Vagina (tissue), 2 donors: ENCODE measurements around the gene TMEM40. TPM values are rescaled to one million over a fixed set of nuclear protein-coding genes. Genes with fewer than 3 reads are reported as not detected.

Experiments
- DNase-seq, 2 donors: peaks; one replicate each; pipeline ENCODE4 v3.0.0-alpha.2; 2017; ENCODE audit errors: extremely low spot score in 2 of 2
- H3K27ac ChIP-seq: fragments of 200-600 bp; sonication (generic); one replicate; pipeline ENCODE4 v1.5.1; 2019
- H3K27me3 ChIP-seq: fragments of 200-600 bp; sonication (generic); one replicate; pipeline ENCODE4 v1.5.1; 2019
- H3K36me3 ChIP-seq, 2 donors: fragments of 200-600 bp; sonication (generic); one replicate each; pipeline ENCODE4 v1.5.1; 2017 to 2019
- H3K4me1 ChIP-seq: fragments of 200-600 bp; sonication (generic); one replicate; pipeline ENCODE4 v1.5.1; 2019
- H3K4me3 ChIP-seq, 2 donors: fragments of 200-600 bp; sonication (generic); 1 replicate in 1 of 2; 2 replicates in 1 of 2; pipeline ENCODE4 v1.5.1; 2016 to 2019
- H3K9me3 ChIP-seq: fragments of 200-600 bp; sonication (generic); one replicate; pipeline ENCODE4 v1.5.1; 2019
- POLR2A ChIP-seq, 2 donors: fragments of 450-650 bp; IDR thresholded peaks; one replicate each; pipeline ENCODE4 v1.6.1; 2017; ENCODE audit warnings: antibody characterized with exemption in 2 of 2, mild to moderate bottlenecking in 2 of 2, moderate library complexity in 2 of 2
- POLR2AphosphoS5 ChIP-seq, 2 donors: sonication (generic); formaldehyde crosslinking; IDR thresholded peaks; one replicate each; pipeline ENCODE4 v1.9.0; 2017; ENCODE audit warnings: antibody characterized with exemption in 2 of 2, mild to moderate bottlenecking in 2 of 2, low read depth in 1 of 2; ENCODE audit not compliant: insufficient read depth in 1 of 2
- intact Hi-C: fragments of 100-400 bp; cut with DNase I; formaldehyde crosslinking; loops from one replicate; pipeline ENCODE4 v1.15.1; 2023
- total RNA-seq: library from RNA; depleted of rRNA; stranded (reverse); fragments of >200 nt; gene quantifications from one replicate; pipeline ENCODE4 v1.2.3, GENCODE V29; 2016
- TF ChIP-seq, protein P1 (sequence below), 3 experiments: fragments of 450-650 bp in 2 of 3; fragments of 200-600 bp in 1 of 3; sonication (generic) in 1 of 3; IDR thresholded peaks; one replicate each; pipeline ENCODE4 v1.5.1; 2017 to 2019; ENCODE audit warnings: antibody characterized with exemption in 3 of 3, mild to moderate bottlenecking in 2 of 3, moderate library complexity in 2 of 3

TMEM40 gene
- 31.7 TPM for total RNA-seq

GRCh38 chr3:12759097-12759679, at the start of gene TMEM40:
Gene TMEM40 (minus strand): TSS chr3:12759259. CDS start chr3:12749832, 9,427 bp downstream.
- TF ChIP-seq, protein P1, sequence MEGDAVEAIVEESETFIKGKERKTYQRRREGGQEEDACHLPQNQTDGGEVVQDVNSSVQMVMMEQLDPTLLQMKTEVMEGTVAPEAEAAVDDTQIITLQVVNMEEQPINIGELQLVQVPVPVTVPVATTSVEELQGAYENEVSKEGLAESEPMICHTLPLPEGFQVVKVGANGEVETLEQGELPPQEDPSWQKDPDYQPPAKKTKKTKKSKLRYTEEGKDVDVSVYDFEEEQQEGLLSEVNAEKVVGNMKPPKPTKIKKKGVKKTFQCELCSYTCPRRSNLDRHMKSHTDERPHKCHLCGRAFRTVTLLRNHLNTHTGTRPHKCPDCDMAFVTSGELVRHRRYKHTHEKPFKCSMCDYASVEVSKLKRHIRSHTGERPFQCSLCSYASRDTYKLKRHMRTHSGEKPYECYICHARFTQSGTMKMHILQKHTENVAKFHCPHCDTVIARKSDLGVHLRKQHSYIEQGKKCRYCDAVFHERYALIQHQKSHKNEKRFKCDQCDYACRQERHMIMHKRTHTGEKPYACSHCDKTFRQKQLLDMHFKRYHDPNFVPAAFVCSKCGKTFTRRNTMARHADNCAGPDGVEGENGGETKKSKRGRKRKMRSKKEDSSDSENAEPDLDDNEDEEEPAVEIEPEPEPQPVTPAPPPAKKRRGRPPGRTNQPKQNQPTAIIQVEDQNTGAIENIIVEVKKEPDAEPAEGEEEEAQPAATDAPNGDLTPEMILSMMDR (IDR thresholded peaks at IDR 0.05), result no peak
- TF ChIP-seq POLR2AphosphoS5 (IDR thresholded peaks at IDR 0.05; ENCODE audit: insufficient read depth in 1 of 2, low read depth in 1 of 2) (peak; percentile 50 to 70), POLR2A (IDR thresholded peaks at IDR 0.05) (no peak)
- Histone ChIP-seq H3K27ac (peak within 1 kb of the TSS; percentile 86), H3K4me3 (peak within 1 kb of the TSS in 1 of 2 donors; percentile 36), H3K36me3 (no peaks in the 10 kb centered on the region), H3K4me1 (peaks cover 20% of the 10 kb centered on the region), H3K27me3 (no peaks in the 10 kb centered on the region), H3K9me3 (no peaks in the 10 kb centered on the region)
- DNase-seq, result no peak
- intact Hi-C loops, result no loop called here

- Histone ChIP-seq H3K4me3 (no peak overlapping the region), H3K36me3 (no peaks in the 10 kb centered on the region), H3K4me1 (peaks cover 18% of the 10 kb centered on the region), H3K9me3 (no peaks in the 10 kb centered on the region), H3K27ac (no peak overlapping the region), H3K27me3 (no peaks in the 10 kb centered on the region)
- TF ChIP-seq POLR2AphosphoS5 (IDR thresholded peaks at IDR 0.05; ENCODE audit: insufficient read depth in 1 of 2, low read depth in 1 of 2) (no peak), POLR2A (IDR thresholded peaks at IDR 0.05) (no peak)
- TF ChIP-seq, protein P1 (IDR thresholded peaks at IDR 0.05), result no peak
- DNase-seq, result no peak
- intact Hi-C loops, result no loop called here
Observed at GRCh38 chr3:12808587-12808986, 49.5 kb upstream of the TMEM40 start.

DNA sequence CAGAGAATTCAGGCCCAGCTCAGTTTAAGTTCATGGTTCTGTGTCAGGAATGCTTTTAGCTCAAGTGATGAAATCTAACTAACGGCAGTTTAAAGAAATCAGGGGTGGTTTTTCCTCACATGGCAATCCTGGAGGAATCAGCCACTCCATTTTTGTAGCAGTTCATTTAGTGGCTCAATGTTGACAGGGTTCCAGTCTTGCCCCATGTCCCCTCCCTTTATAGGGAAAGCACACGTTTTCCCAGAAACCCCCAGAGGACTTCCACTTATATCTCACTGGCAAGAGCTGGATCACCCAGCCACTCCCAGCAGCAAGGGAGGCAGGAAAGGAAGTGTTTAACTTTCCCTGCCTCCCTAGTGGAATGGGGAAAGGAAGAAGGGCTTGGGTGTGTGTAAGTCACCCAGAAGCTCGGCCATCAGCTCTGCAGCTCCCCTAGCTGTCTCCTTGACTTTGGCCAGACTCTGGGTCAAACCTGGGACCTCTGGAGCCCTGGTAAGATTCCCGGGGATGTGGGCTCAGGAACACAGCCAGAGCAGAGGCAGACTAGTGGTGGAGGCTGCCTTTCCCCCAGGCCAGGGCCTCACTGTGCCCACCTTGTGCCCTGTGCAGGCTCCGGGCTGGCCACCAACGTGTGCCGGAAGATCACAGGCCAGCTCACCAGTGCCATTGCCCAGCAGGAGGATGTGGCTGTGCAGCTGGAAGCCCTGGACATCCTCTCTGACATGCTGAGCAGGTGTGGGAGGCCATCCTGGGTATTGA, 48.7 kb upstream of the TMEM40 start:
- Histone ChIP-seq H3K4me1 (peaks cover 18% of the 10 kb centered on the region), H3K27ac (no peak overlapping the region), H3K9me3 (no peaks in the 10 kb centered on the region), H3K36me3 (no peaks in the 10 kb centered on the region), H3K4me3 (no peak overlapping the region), H3K27me3 (no peaks in the 10 kb centered on the region)
- TF ChIP-seq POLR2AphosphoS5 (IDR thresholded peaks at IDR 0.05; ENCODE audit: insufficient read depth in 1 of 2, low read depth in 1 of 2) (no peak), POLR2A (IDR thresholded peaks at IDR 0.05) (no peak)
- TF ChIP-seq, protein P1 (IDR thresholded peaks at IDR 0.05), result no peak
- intact Hi-C loops, result no loop called here
- peak in 1 of 2 donors; percentile 77 for DNase-seq

DNA sequence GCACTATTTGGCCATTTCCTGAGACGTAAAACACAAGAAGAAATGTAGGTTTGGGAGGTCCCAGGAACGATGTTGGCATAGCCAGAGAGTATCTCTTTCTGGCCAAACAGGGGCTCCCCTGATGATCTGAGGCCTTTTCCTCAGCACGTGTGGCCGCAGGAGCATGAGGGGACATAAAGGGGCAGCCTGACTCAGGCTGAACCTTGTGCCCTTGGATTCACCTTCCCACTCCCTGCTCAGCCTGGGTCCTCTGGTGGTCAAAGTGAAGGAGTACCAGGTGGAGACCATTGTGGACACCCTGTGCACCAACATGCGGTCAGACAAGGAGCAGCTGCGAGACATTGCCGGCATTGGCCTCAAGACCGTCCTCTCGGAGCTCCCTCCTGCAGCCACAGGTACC, 48.0 kb upstream of the TMEM40 start:
- no peak overlapping the region for H3K4me3 ChIP-seq
- intact Hi-C loops, result no loop called here
- H3K36me3 ChIP-seq, result no peaks in the 10 kb centered on the region
- H3K27ac ChIP-seq, result peak overlapping the region; percentile 27
- TF ChIP-seq POLR2AphosphoS5 (IDR thresholded peaks at IDR 0.05; ENCODE audit: insufficient read depth in 1 of 2, low read depth in 1 of 2) (no peak), POLR2A (IDR thresholded peaks at IDR 0.05) (no peak)
- TF ChIP-seq, protein P1 (IDR thresholded peaks at IDR 0.05), result no peak
- no peaks in the 10 kb centered on the region for H3K27me3 ChIP-seq
- peak in 1 of 2 donors; percentile 80 for DNase-seq
- no peaks in the 10 kb centered on the region for H3K9me3 ChIP-seq
- peaks cover 18% of the 10 kb centered on the region for H3K4me1 ChIP-seq

GRCh38 chr3:12803371-12803770, 44.3 kb upstream of the TMEM40 start:
- H3K4me3 ChIP-seq, result no peak overlapping the region
- no peaks in the 10 kb centered on the region for H3K27me3 ChIP-seq
- no peaks in the 10 kb centered on the region for H3K36me3 ChIP-seq
- no peaks in the 10 kb centered on the region for H3K4me1 ChIP-seq
- TF ChIP-seq, protein P1 (IDR thresholded peaks at IDR 0.05), result no peak
- TF ChIP-seq POLR2AphosphoS5 (IDR thresholded peaks at IDR 0.05; ENCODE audit: insufficient read depth in 1 of 2, low read depth in 1 of 2), result no peak
- no peak for TF ChIP-seq POLR2A (IDR thresholded peaks at IDR 0.05)
- H3K27ac ChIP-seq, result no peak overlapping the region
- no peaks in the 10 kb centered on the region for H3K9me3 ChIP-seq
- intact Hi-C loops, result no loop called here
- DNase-seq, result no peak
